PC-9 (cell line): Measurements from ENCODE around the gene RBFOX2. TPM values are rescaled to one million over a fixed set of nuclear protein-coding genes. Genes with fewer than 3 reads are reported as not detected.
"Not testable (repeated sequence)": the region's sequence is repeated elsewhere in the genome, so short reads cannot be mapped to it uniquely, and the experiment has no call there.

Source experiments
- BruUV-seq: library from RNA; stranded (reverse); fragments of 400-500 nt; replicated peaks from 2 replicates; lab custom pipeline; 2021; lab: Mats Ljungman, UMichigan
- CTCF ChIA-PET: fragments of 300-600 bp; sonication (Branson Sonifier 250); formaldehyde crosslinking; loops from one replicate; lab custom pipeline; 2022; ENCODE audit warnings: antibody characterized with exemption; lab: Charles Lee
- POLR2A ChIA-PET: fragments of 300-600 bp; sonication (Branson Sonifier 250); formaldehyde crosslinking; loops from one replicate; lab custom pipeline; 2022; ENCODE audit warnings: antibody characterized with exemption; ENCODE audit not compliant: unreplicated experiment; lab: Charles Lee
- DNase-seq, 2 experiments: peaks; one replicate each; pipeline versions ENCODE4 v3.0.0 to v3.0.0-alpha.2; 2015 to 2022; ENCODE audit warnings: mixed read lengths in 1 of 2
- H2AFZ ChIP-seq: fragments of 200-600 bp; sonication (generic); 2 replicates; pipeline ENCODE4 v1.8.1; 2017; ENCODE audit warnings: antibody characterized with exemption
- H3F3A ChIP-seq: fragments of 200-600 bp; sonication (generic); 2 replicates; pipeline ENCODE4 v1.8.1; 2017; ENCODE audit warnings: antibody characterized with exemption, mild to moderate bottlenecking, low read depth; ENCODE audit not compliant: insufficient read depth
- H3K27ac ChIP-seq: fragments of 200-600 bp; sonication (generic); 2 replicates; pipeline ENCODE4 v1.6.1; 2016; ENCODE audit warnings: mixed run types
- H3K27me3 ChIP-seq: fragments of 200-600 bp; sonication (generic); 2 replicates; pipeline ENCODE4 v1.6.1; 2016; ENCODE audit warnings: low read depth, mixed run types; ENCODE audit not compliant: insufficient read depth
- H3K36me3 ChIP-seq: fragments of 200-600 bp; sonication (generic); 2 replicates; pipeline ENCODE4 v1.6.1; 2016; ENCODE audit warnings: low read depth, mixed run types
- H3K4me1 ChIP-seq: fragments of 200-600 bp; sonication (generic); replicated peaks from 2 replicates; pipeline ENCODE4 v1.6.1; 2016; ENCODE audit warnings: mixed run types; ENCODE audit not compliant: insufficient read depth
- H3K4me2 ChIP-seq: fragments of 200-600 bp; sonication (generic); 2 replicates; pipeline ENCODE4 v1.6.1; 2017; ENCODE audit warnings: mixed run types
- H3K4me3 ChIP-seq: fragments of 200-600 bp; sonication (generic); 2 replicates; pipeline ENCODE4 v1.6.1; 2016; ENCODE audit warnings: mixed run types
- H3K79me2 ChIP-seq: fragments of 200-600 bp; sonication (generic); 2 replicates; pipeline ENCODE4 v1.6.1; 2017; ENCODE audit warnings: low read depth, mixed run types
- H3K9me2 ChIP-seq: fragments of 200-600 bp; sonication (generic); 2 replicates; pipeline ENCODE4 v1.8.1; 2017; ENCODE audit warnings: mild to moderate bottlenecking; ENCODE audit not compliant: insufficient read depth
- H3K9me3 ChIP-seq: fragments of 200-600 bp; sonication (generic); 2 replicates; pipeline ENCODE4 v1.8.1; 2016; ENCODE audit warnings: low read depth; ENCODE audit not compliant: insufficient read depth
- H4K20me1 ChIP-seq: fragments of 200-600 bp; sonication (generic); 2 replicates; pipeline ENCODE4 v1.8.1; 2017; ENCODE audit not compliant: insufficient read depth
- CTCF ChIP-seq: fragments of 200-600 bp; sonication (generic); conservative IDR thresholded peaks from 2 replicates; pipeline ENCODE4 v1.6.1; 2017; ENCODE audit warnings: mixed run types, antibody characterized with exemption, mild to moderate bottlenecking, moderate library complexity
- EZH2 ChIP-seq: fragments of 200-600 bp; sonication (generic); IDR thresholded peaks from 2 replicates; pipeline ENCODE4 v1.8.0; 2017; ENCODE audit warnings: antibody characterized with exemption, low read depth
- intact Hi-C: fragments of 100-400 bp; cut with micrococcal nuclease; formaldehyde crosslinking; loops from one replicate; pipeline ENCODE4 v1.10.0; 2022; ENCODE audit not compliant: unreplicated experiment
- total RNA-seq: library from RNA; stranded (reverse); gene quantifications from 2 replicates; pipeline ENCODE4 v1.2.3, GENCODE V29; 2021

RBFOX2 gene
- total RNA-seq, 1 experiment from 2014 or later, result 109 TPM

GRCh38 chr22:35804421-35804820 lies 224.2 kb downstream of the RBFOX2 start:
- no TSS peak for BruUV-seq
- Histone ChIP-seq H4K20me1 (peaks cover 19% of the 10 kb centered on the region), H3K9me2 (no peaks in the 10 kb centered on the region), H3K27me3 (no peaks in the 10 kb centered on the region), H3K36me3 (peaks cover 47% of the 10 kb centered on the region), H3F3A (peaks cover 27% of the 10 kb centered on the region; the same call in 1 of the 2 replicates), H3K4me1 (peaks cover 16% of the 10 kb centered on the region), H3K27ac (no peak overlapping the region), H3K9me3 (peaks cover 5% of the 10 kb centered on the region; the same call in 1 of the 2 replicates), H3K4me2 (no peak overlapping the region), H3K4me3 (no peak overlapping the region), H3K79me2 (peaks cover 94% of the 10 kb centered on the region), H2AFZ (no peak overlapping the region)
- ChIA-PET POLR2A (interaction anchor here (0.6 kb wide), 1 partner anchor 429 kb away, joined by 4 read pairs; no protein-coding TSS in a partner anchor), CTCF (no interaction called here)
- intact Hi-C loops, result no loop called here
- DNase-seq, result no peak
- TF ChIP-seq CTCF (no peak), EZH2 (no peak)

- Histone ChIP-seq H3K9me3 (peaks cover 5% of the 10 kb centered on the region; the same call in 1 of the 2 replicates), H3K9me2 (no peaks in the 10 kb centered on the region), H3K36me3 (peaks cover 32% of the 10 kb centered on the region; the same call in 1 of the 2 replicates), H3K4me1 (peaks cover 16% of the 10 kb centered on the region), H3K27ac (no peak overlapping the region), H3K4me2 (no peak overlapping the region), H4K20me1 (peaks cover 19% of the 10 kb centered on the region), H3F3A (peaks cover 22% of the 10 kb centered on the region; the same call in 1 of the 2 replicates), H3K27me3 (no peaks in the 10 kb centered on the region), H3K4me3 (no peak overlapping the region), H3K79me2 (peaks cover 90% of the 10 kb centered on the region), H2AFZ (no peak overlapping the region)
- intact Hi-C loops, result no loop called here
- no peak for DNase-seq
- no peak for TF ChIP-seq CTCF
- TF ChIP-seq EZH2, result no peak
- BruUV-seq, result no TSS peak
- ChIA-PET CTCF (no interaction called here), POLR2A (interaction anchor here (0.5 kb wide), 1 partner anchor 719 kb away, joined by 7 read pairs; no protein-coding TSS in a partner anchor)
Measured at GRCh38 chr22:35802885-35803284, 225.7 kb downstream of the RBFOX2 start.

GRCh38 chr22:35801301-35801700 lies 227.3 kb downstream of the RBFOX2 start:
- DNase-seq, result peak in 1 of 2 experiments; percentile 40
- H3K27me3 ChIP-seq, intact Hi-C loops, CTCF ChIA-PET, H2AFZ ChIP-seq, H3K9me2 ChIP-seq, BruUV-seq, H3K4me3 ChIP-seq, H3K9me3 ChIP-seq, POLR2A ChIA-PET: not testable (repeated sequence)
- H3K79me2 ChIP-seq, result peaks cover 86% of the 10 kb centered on the region
- peak overlapping the region; percentile 1; the same call in 1 of the 2 replicates for H3K27ac ChIP-seq
- H4K20me1 ChIP-seq, result peaks cover 13% of the 10 kb centered on the region
- 0 out of 2 replicates have a peak overlapping the region, but pooled peaks have one; percentile 12 for H3K4me2 ChIP-seq
- peaks cover 16% of the 10 kb centered on the region for H3K4me1 ChIP-seq
- H3F3A ChIP-seq, result peaks cover 14% of the 10 kb centered on the region; the same call in 1 of the 2 replicates
- H3K36me3 ChIP-seq, result peaks cover 32% of the 10 kb centered on the region; the same call in 1 of the 2 replicates

GRCh38 chr22:35799150-35799549 lies 229.5 kb downstream of the RBFOX2 start:
- Histone ChIP-seq H3K4me3 (no peak overlapping the region), H3K4me2 (no peak overlapping the region), H3K36me3 (peaks cover 19% of the 10 kb centered on the region; the same call in 1 of the 2 replicates), H3K79me2 (peaks cover 87% of the 10 kb centered on the region), H3K4me1 (peaks cover 16% of the 10 kb centered on the region), H2AFZ (no peak overlapping the region), H3K27me3 (no peaks in the 10 kb centered on the region), H3K9me2 (no peaks in the 10 kb centered on the region), H4K20me1 (peaks cover 13% of the 10 kb centered on the region), H3K27ac (no peak overlapping the region), H3K9me3 (no peaks in the 10 kb centered on the region), H3F3A (peaks cover 15% of the 10 kb centered on the region)
- TF ChIP-seq EZH2 (no peak), CTCF (no peak)
- intact Hi-C loops, result no loop called here
- ChIA-PET POLR2A (no interaction called here), CTCF (no interaction called here)
- DNase-seq, result no peak
- BruUV-seq, result no TSS peak
